Measurements from ENCODE around the gene SUMO2. TPM values are rescaled to one million over a fixed set of nuclear protein-coding genes. Genes with fewer than 3 reads are reported as not detected.
"Not testable (repeated sequence)": the region's sequence is repeated elsewhere in the genome, so short reads cannot be mapped to it uniquely, and the experiment has no call there.

The SUMO2 gene
- total RNA-seq, 4 donors from 2014 or later = 38.1 to 62.9 (median 59.8) TPM

GRCh38 chr17:75135452-75135851, 47.3 kb downstream of the SUMO2 start:
- no peak for TF ChIP-seq CTCF (IDR thresholded peaks at IDR 0.05)
- no peak for TF ChIP-seq POLR2A (IDR thresholded peaks at IDR 0.05)
- no peak for TF ChIP-seq EP300 (IDR thresholded peaks at IDR 0.05)
- WGBS, 2 donors = 80 to 84% methylated on average over 5 of the region's 5 CpGs
- Histone ChIP-seq H3K36me3 (peaks cover 0 to 9% (median 0%) of the 10 kb centered on the region in 3 donors), H3K27me3 (no peaks in the 10 kb centered on the region), H3K27ac (no peak overlapping the region), H3K9me3 (no peaks in the 10 kb centered on the region), H3K4me3 (no peak overlapping the region), H3K4me1 (peaks cover 0 to 13% (median 6%) of the 10 kb centered on the region in 4 donors)
- DNase-seq (ENCODE audit: low spot score in 2 of 2) = no peak

GRCh38 chr17:75133607-75134347, 49.0 kb downstream of the SUMO2 start:
- H3K27me3 ChIP-seq; DNase-seq (ENCODE audit: low spot score in 2 of 2); H3K4me3 ChIP-seq; H3K27ac ChIP-seq; H3K9me3 ChIP-seq: not testable (repeated sequence)
- peaks cover 0 to 19% (median 6%) of the 10 kb centered on the region in 4 donors for H3K4me1 ChIP-seq
- peaks cover 0 to 21% (median 0%) of the 10 kb centered on the region in 3 donors for H3K36me3 ChIP-seq
- WGBS, 2 donors = 87% methylated on average over 14 of the region's 14 CpGs

GRCh38 chr17:75133001-75133400, 49.8 kb downstream of the SUMO2 start:
- WGBS, 2 donors = 93 to 94% methylated on average over 3 of the region's 3 CpGs
- Histone ChIP-seq H3K9me3 (no peaks in the 10 kb centered on the region), H3K27ac (no peak overlapping the region), H3K27me3 (no peaks in the 10 kb centered on the region), H3K36me3 (peaks cover 0 to 25% (median 0%) of the 10 kb centered on the region in 3 donors), H3K4me1 (peaks cover 0 to 19% (median 6%) of the 10 kb centered on the region in 4 donors), H3K4me3 (no peak overlapping the region)
- no peak for TF ChIP-seq EP300 (IDR thresholded peaks at IDR 0.05)
- no peak for DNase-seq (ENCODE audit: low spot score in 2 of 2)

- peak overlapping the region; percentile 75 to 93 (median 90) for H3K27ac ChIP-seq
- 78 to 80% methylated on average over 40 of the region's 40 CpGs for WGBS, 2 donors
- not testable (repeated sequence) for DNase-seq (ENCODE audit: low spot score in 2 of 2); H3K27me3 ChIP-seq; H3K9me3 ChIP-seq
- H3K4me1 ChIP-seq = peaks cover 0 to 19% (median 6%) of the 10 kb centered on the region in 4 donors
- H3K4me3 ChIP-seq = peak overlapping the region; percentile 72 to 81 (median 78)
- H3K36me3 ChIP-seq = peaks cover 0 to 25% (median 0%) of the 10 kb centered on the region in 3 donors
Observed at GRCh38 chr17:75132018-75133000, 50.5 kb downstream of the SUMO2 start.

GRCh38 chr17:75131278-75132017, 51.3 kb downstream of the SUMO2 start, which contains the start of gene NT5C:
Gene NT5C, minus strand, starts transcription at chr17:75131742. Its CDS starts 35 bp downstream, at chr17:75131707.
- Histone ChIP-seq H3K9me3 (no peaks in the 10 kb centered on the region), H3K27ac (peak within 1 kb of the TSS; percentile 75 to 93 (median 90)), H3K36me3 (peaks cover 0 to 25% (median 0%) of the 10 kb centered on the region in 3 donors), H3K4me3 (peak within 1 kb of the TSS; percentile 72 to 81 (median 78)), H3K4me1 (peaks cover 0 to 19% (median 6%) of the 10 kb centered on the region in 4 donors), H3K27me3 (no peaks in the 10 kb centered on the region)
- peak; percentile 59 to 68 for DNase-seq (ENCODE audit: low spot score in 2 of 2)
- TF ChIP-seq EP300 (IDR thresholded peaks at IDR 0.05) = no peak
- TF ChIP-seq POLR2A (IDR thresholded peaks at IDR 0.05) = peak; percentile 37 to 49
- peak; percentile 58 to 88 (median 82) for TF ChIP-seq CTCF (IDR thresholded peaks at IDR 0.05)
- 1 to 2% methylated on average over 24 to 39 of the region's 82 CpGs for WGBS, 2 donors
